GM18861 (cell line): ENCODE measurements around the gene CACNG1.

Experiments
- ATAC-seq: cut with Tn5 transposase; IDR thresholded peaks from one replicate; pipeline ENCODE4 v1.9.1; 2021; ENCODE audit not compliant: unreplicated experiment

The CACNG1 gene

GRCh38 chr17:67050471-67051154 lies 6.3 kb downstream of the CACNG1 start:
- no peak for ATAC-seq

- no peak for ATAC-seq
These were observed 6.8 kb downstream of the CACNG1 start for GRCh38 chr17:67051155-67051538.

DNA sequence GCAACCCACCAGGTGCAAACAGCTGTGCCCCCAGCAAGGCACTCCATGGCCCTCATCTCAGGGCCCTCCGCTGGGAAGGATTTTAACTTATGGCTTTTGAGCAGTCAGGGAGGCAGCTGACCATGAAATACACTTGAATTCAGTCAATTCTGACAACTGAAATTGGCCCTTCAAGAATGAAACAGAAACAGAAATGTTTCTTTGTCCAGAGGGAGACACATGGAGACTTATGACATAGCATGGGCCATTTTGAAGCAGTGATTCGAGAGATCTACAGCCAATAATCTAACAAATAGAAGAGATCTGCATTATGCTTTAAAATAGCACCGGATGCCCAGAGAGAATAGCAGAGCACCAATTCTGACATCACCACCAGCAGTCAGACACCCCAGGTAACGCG lies 7.5 kb downstream of the CACNG1 start:
- no peak for ATAC-seq

GRCh38 chr17:67052720-67053437 lies 8.5 kb downstream of the CACNG1 start:
- no peak for ATAC-seq

GRCh38 chr17:67053438-67054000 lies 9.2 kb downstream of the CACNG1 start:
- no peak for ATAC-seq

DNA sequence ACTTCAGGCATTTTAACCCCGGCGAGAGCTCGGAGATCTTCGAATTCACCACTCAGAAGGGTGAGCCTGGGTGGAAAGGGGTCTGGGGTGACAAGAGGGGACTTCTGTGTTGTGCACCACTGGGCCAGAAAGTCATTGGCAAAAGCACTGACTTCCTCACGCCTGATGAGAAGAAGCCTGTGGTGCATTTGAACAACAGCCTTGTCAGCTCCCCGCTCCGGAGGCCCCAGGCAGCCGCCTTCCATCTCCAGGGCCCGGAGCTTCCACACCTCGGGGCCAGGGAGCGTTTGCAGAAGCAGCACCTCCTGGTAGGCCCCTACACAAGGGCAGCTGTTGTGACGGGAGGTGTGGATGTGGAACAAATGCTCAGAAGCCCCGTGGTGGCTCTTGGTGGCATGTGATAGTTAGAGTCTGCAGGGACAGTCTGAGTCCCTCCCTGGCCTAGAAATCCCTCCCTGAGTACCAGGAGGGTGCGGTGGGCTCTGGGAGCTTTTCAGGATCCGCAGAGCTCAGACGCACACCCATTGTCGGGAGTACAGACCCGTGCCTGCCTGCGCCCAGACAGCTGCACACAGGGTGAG lies 9.7 kb downstream of the CACNG1 start:
- no peak for ATAC-seq

- ATAC-seq = no peak
These were observed 10.3 kb downstream of the CACNG1 start for GRCh38 chr17:67054608-67055007.

DNA sequence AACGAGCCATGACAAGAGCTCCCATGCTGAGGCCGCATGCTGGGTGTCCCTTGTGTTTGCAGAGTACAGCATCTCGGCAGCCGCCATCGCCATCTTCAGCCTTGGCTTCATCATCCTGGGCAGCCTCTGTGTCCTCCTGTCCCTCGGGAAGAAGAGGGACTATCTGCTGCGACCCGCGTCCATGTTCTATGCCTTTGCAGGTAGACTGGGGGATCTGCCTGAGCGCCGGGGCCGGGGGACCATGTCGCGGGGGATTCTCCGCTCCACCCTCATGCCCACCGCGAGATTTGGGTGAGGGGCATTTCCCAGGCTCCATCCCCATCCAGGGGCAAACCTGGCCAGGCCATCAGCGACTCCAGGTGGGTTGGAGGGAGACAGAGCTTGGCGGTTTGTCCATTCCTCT lies 10.7 kb downstream of the CACNG1 start:
- ATAC-seq = no peak

DNA sequence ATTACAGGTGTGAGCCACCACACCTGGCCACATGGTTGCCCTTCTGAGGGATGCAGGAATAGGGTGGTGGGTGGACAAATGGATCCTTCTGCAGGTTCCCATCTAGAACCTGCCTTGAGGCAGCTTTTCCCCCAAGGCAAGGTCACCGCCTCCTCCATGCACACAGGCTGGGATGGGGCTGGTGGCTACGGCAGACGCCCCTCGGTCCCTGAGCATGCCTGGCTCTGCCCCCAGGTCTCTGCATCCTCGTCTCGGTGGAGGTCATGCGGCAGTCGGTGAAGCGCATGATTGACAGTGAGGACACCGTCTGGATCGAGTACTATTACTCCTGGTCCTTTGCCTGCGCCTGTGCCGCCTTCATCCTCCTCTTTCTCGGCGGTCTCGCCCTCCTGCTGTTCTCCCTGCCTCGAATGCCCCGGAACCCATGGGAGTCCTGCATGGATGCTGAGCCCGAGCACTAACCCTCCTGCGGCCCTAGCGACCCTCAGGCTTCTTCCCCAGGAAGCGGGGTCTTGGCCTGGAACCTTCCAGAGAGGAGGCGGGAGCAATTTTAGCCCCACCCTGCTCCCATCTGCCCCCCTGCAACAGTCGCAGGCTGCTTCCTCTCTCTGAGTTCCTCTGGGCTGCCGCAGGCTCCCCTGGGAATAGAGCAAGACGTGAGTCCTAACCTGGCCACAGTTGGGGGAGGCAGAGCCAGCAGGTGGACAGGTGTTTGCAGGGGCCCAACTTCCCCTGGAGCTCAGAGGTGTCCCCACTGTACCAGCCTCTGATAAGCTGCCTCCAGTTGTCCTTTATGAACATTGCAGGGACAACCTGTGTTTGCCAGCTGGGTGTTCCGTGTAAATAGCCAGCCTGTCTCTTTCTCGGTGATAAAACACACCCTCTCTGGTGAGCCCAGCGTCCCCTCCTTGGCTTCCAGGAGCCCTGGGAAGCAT lies 11.7 kb downstream of the CACNG1 start:
- no peak for ATAC-seq

DNA sequence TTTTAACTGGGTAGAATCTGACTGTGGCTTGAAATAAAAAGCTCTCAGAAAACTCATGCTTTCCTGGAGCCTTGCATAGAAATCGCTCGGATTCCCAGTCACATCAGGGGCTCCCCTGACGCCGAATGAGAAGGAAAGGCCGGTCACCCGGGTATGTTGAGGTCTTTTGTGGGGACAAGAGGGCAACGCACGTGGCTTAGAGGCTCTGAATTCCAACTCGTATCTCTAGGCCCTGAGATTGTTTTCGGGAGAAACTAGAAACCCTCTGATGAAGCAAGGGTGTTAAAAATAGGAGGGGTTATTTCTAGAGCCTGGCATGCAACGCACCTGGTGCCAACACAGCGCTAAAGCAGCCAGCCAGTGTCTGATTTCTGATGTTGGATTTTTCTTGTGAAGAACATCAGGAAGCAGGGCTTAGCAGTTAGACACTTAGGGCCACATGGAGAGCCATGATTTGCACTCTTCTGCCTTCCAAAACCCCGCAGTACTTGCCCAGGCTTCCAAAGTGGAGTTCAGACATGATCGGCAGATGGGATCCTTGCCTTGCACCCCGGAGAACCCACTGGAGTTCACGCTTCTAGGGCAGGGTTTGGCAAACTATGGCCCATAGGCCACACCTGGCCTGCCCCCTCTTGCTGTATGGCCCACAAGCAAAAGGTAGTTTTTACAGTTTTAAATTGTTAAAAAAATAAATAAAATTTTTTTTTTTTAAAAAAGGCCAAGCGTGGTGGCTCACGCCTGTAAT lies 12.6 kb downstream of the CACNG1 start:
- ATAC-seq = no peak

DNA sequence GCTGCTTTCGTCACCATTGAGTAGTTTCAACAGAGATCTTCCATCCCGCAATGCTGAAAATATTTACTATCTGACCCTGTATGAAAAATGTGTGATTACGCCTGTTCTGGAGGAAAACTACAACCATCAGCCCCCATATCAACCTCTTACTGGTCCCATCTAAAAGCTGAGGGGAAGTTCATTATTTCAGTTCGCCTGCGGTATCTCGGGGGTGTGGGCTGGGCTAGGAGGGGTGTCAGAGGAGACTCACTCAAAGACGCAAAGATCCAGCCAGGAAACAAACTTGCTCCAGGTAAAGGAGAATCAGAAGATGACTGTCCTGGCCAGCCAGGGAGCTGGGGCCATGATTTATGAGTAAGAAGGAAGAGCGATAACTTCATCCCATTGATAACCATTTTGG lies 13.7 kb downstream of the CACNG1 start:
- no peak for ATAC-seq

- ATAC-seq = no peak
These were observed 15.0 kb downstream of the CACNG1 start for GRCh38 chr17:67059372-67059771.

DNA sequence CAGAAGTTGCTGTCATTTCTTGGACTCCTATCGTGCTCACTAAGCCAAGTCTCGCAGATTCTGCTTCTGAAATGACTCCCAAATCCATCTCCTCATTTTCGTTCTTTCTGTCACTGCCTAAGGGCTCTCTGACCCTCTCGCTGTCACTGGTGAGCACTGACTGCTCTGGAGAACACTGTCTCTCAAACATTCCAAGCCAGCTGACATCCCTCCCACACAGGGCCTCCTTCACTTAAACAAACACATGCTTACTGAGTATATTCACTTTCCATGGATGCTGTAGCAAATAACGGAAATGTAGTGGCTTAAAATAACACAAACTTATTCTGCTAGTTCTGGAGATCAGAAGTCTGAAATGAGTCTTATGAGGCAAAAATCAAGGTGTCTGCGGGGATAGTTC lies 18.8 kb downstream of the CACNG1 start:
- no peak for ATAC-seq

DNA sequence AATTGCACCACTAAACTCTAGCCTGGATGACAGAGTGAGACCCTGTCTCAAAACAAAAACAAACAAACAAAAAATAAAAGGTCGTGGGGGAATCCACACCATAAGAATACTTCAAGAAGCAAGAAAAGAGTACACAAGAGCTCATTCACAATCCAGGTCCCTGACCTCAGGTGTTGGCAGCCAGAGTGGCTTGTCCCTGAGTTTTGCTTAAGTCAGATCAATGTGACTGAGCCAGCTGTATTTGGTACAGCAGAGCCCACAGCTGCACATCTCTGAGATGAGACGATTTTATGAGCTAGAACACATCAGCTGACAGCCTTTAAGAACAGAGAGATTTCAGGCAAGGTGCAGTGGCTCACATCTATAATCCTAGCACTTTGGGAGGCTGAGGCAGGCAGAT lies 22.4 kb downstream of the CACNG1 start:
- no peak for ATAC-seq

- ATAC-seq = no peak
These were observed 23.5 kb downstream of the CACNG1 start for GRCh38 chr17:67067571-67068482.

GRCh38 chr17:67068999-67069398 lies 24.6 kb downstream of the CACNG1 start:
- no peak for ATAC-seq

DNA sequence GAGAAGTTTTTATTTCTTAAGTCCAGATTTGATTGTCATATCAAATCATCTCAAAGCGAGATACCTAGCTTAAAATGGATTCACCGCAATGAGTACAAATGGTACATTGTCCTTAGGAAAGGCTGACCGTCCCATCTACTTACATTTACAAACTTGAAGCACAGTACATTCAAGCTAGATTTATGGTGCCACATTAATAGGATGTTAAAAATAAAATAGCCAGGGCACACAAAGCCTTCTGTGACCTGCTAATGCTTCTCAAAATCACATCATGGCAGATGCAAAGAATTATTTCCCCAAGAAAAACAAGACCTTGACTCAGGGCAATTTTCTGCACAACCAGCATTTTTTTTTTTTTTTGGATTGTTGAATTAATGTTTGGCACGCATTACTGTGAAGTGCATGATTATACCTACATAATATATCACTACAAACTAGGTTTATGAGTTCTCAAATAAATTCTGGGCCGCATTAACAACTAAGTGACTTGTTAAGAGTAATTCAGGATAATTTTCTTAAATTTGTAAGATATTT lies 25.3 kb downstream of the CACNG1 start:
- ATAC-seq = no peak

DNA sequence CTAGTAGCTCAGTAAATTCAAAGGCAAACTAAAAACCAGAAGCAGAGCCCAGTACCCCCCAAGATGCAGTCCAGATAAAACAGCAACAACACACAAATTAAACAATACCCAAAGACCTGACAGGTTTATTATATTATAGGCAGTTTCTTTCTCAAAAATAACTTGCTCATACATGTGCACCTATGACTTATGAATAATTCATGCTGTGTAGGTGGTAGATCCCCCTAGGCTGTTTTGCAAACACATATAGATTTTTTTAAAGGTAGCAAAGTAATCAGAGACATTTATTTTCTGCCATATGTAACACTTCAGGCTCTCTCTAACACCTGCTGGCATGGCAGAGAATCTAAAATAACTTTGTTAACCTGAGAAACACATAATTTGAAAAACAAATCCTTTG lies 27.2 kb downstream of the CACNG1 start:
- no peak for ATAC-seq

DNA sequence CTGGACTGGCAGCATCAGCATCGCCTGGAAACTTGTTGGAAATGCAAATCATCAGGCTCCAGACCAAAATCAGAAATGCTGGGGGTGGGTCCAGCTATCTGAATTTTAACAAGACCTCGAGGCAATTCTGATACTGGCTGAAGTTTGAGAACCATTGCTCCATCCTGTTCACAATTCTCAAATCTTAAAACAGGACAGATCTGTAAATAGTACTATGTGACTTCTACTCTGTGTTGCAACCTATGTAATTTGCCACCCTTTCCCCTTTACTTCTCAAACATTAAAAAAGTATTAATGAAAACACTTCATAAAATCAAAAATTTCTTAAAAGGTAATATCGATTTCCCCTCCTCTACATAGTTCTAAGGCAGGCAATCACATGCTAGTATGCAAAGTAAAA lies 28.5 kb downstream of the CACNG1 start:
- ATAC-seq = no peak
